EL (cell line): ENCODE measurements around the gene SPOP.
A peak's percentile ranks its signal among the peaks of the same experiment; 100 is the strongest.
"Not testable (repeated sequence)": the region's sequence is repeated elsewhere in the genome, so short reads cannot be mapped to it uniquely, and the experiment has no call there.

Source experiments
- DNase-seq: peaks from one replicate; pipeline ENCODE4 v3.0.0-alpha.2; 2016

Gene SPOP

GRCh38 chr17:49646391-49647255, 31.3 kb downstream of the SPOP start:
- DNase-seq: peak; percentile 87

- DNase-seq: not testable (repeated sequence)
Measured at GRCh38 chr17:49646056-49646390, 31.9 kb downstream of the SPOP start.

DNA sequence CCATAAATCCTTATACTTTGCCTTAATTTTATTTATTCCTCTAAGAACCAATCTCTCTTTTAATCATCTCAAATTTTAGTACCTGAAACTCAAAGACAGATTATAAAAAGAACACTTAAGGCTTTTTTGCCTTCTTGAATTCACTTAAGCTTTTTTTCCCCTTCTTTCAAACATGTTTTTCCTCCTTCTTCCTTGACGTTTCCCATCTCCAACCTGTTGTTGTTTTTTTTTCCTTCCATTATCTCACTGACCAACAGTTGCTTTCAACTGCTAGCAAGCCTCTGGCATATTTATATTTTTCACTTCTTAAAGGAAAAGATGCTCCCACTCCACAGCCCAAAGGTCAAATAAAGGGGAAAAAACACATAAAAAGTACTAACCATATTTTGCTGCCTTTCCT, 32.2 kb downstream of the SPOP start:
- DNase-seq: no peak

GRCh38 chr17:49640556-49640955, 37.3 kb downstream of the SPOP start:
- no peak for DNase-seq

DNA sequence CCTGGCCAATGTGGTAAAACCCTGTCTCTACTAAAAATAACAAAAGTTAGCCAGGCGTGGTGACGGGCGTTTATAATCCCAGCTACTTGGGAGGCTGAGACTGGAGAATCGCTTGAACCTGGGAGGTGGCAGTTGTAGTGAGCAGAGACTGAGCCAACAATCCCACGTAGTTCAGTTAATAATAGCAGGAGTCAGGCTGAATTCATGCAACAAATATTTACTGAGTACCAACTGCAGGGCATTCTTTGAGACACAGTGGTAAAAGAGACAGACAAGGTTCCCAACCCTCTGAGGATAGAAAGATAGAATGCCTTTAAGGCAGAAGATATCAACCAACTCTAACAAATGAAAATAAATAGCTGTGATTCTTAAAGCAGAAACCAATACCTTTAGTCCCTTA, 39.1 kb downstream of the SPOP start:
- DNase-seq: peak; percentile 53

GRCh38 chr17:49637739-49638138, 40.2 kb downstream of the SPOP start:
- no peak for DNase-seq

- DNase-seq: peak; percentile 67
Measured at GRCh38 chr17:49637050-49637449, 40.8 kb downstream of the SPOP start.

- DNase-seq: no peak
Measured at GRCh38 chr17:49635121-49635520, 42.8 kb downstream of the SPOP start.

GRCh38 chr17:49634485-49634860, 43.4 kb downstream of the SPOP start:
- no peak for DNase-seq

- DNase-seq: no peak
Measured at GRCh38 chr17:49633762-49634484, 44.0 kb downstream of the SPOP start.

DNA sequence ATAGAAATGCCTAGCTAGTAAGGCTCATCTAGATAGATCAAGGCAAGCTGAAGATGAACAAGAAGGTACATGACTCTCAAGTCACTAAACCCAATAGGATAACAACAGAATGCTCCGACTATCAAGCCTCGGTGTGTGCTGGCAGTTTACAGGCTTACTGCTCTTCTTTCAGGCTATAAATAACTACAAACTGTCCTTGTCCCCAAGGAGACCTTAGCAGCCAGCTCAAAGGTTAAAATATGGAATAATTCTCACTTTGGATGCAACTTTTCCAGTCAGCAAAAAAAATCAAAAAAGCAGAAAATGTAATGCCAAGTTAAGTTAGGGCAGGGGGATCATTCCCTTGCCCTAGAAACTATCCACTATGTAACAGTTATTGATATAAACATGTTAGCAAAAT, 44.6 kb downstream of the SPOP start:
- DNase-seq: no peak

GRCh38 chr17:49632201-49632600, 45.7 kb downstream of the SPOP start:
- DNase-seq: no peak

DNA sequence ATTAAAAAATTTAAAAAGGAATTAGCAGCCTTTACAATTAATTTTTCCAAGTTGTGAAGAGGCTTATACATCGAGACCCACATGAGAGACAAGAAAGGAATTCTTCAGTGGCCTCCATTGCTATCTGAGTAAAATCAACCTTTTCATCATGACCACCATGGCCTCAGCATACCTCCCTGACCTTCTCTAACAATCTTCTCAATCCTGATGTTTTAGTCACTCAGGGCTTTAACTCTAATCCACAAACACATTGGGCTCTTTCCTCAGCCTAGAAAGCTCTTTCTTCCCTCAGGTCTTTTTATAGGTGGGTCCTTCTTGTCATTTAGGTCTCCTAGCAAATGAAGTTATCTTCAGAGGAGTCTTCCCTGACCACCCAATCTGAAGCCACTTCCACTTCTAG, 46.4 kb downstream of the SPOP start:
- peak; percentile 35 for DNase-seq

DNA sequence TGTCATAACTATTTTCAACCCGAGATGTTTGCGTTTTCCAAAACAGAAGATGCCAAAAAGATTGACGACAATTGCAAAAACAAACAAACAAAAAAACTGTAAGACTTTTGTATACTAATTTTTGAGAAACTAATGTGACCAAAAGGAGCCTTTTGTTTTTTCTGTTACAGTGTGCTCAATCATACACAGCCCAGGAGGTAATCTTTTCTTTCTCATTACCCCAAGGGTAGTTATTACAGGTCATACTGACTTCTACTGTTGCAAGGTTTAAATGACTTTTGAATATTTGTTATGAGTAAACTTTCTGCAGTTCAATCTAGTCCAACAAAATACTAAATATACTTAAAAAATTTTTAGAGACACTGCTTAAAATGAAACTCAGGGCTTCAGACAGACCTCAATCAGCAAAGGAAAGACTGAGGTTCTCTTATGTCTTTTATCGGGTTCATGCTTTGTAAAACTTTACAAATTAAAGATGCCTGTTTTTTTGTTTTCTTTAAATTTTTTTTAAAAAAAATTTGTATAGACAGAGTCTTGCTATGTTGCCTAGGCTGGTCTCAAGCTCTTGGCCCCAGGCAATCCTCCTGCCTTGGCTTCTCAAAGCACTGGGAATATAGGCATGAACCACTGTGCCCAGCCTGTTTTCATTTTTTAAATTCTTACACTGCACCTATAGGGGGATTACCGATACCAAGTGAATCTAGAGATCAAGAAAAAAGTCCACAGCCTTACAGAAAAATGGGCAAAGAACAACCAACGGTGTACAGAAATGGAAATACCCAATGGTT, 47.6 kb downstream of the SPOP start:
- DNase-seq: no peak

DNA sequence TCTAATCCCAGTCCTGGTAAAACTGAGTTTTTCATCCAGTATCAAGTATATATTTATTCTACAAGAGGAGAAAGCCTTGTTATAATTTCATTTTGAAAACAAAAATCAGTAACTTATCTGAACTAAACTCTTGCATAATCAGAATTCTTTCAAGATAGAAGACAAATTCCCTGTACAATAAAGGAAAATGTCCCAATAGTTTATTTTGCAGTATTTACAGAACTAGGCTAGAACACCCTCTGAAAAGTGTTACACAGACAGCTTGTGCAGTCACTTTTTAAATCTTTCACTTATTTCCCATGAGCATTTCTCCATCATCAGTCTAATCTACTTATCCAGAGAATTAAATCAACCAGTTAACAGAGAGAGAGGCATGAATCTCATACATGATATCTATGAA, 48.5 kb downstream of the SPOP start:
- no peak for DNase-seq

GRCh38 chr17:49624896-49625295, 53.0 kb downstream of the SPOP start:
- DNase-seq: peak; percentile 59

GRCh38 chr17:49621946-49622529, 55.9 kb downstream of the SPOP start:
- DNase-seq: no peak

- no peak for DNase-seq
Measured at GRCh38 chr17:49621420-49621819, 56.5 kb downstream of the SPOP start.

DNA sequence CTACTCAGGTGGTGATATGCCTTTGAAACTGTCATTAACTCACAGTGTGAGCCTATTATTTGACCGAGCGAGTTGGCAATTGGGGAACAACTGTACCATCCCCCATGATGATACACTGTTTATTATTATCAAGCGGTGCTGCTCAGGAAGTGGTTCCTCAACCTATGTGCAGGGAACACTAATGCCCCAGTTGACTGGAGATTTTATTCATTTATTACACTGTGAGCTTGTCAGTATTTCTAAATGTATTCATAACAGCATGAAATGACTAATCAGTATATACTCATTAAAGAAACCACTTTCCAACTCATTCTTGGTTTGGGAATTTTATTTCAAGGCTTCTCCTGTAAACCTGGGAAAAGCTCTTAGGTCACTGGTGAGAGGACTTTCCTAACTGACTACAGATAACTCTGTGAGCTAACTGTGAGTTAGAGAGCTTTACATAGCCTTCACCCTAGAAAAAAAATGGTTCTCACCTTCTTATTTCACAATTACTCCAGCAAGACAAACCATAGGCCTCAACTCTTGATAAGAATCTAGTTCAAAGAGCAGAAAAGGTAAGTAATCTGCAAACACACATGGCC, 59.8 kb downstream of the SPOP start:
- DNase-seq: no peak

- no peak for DNase-seq
Measured at GRCh38 chr17:49616601-49617131, 61.2 kb downstream of the SPOP start.

GRCh38 chr17:49616086-49616485, 61.8 kb downstream of the SPOP start:
- DNase-seq: no peak

GRCh38 chr17:49613182-49613800, 64.6 kb downstream of the SPOP start:
- no peak for DNase-seq
